Mucosa of gallbladder (tissue), 1 donor: ENCODE data around the gene GPC5. TPM values are rescaled to one million over a fixed set of nuclear protein-coding genes. Genes with fewer than 3 reads are reported as not detected.
"Not testable (repeated sequence)": the region's sequence is repeated elsewhere in the genome, so short reads cannot be mapped to it uniquely, and the experiment has no call there.

Experiments
- DNase-seq: peaks from one replicate; pipeline ENCODE4 v3.0.0-alpha.2; 2020; ENCODE audit warnings: low spot score
- total RNA-seq: library from RNA; stranded (reverse); gene quantifications from one replicate; pipeline ENCODE4 v1.2.1, GENCODE V29; 2021
- donor health status: DM: no; HTN: no; CAD: no.

The GPC5 gene
- total RNA-seq, 1 donor from 2014 or later = 2.2 TPM

DNA sequence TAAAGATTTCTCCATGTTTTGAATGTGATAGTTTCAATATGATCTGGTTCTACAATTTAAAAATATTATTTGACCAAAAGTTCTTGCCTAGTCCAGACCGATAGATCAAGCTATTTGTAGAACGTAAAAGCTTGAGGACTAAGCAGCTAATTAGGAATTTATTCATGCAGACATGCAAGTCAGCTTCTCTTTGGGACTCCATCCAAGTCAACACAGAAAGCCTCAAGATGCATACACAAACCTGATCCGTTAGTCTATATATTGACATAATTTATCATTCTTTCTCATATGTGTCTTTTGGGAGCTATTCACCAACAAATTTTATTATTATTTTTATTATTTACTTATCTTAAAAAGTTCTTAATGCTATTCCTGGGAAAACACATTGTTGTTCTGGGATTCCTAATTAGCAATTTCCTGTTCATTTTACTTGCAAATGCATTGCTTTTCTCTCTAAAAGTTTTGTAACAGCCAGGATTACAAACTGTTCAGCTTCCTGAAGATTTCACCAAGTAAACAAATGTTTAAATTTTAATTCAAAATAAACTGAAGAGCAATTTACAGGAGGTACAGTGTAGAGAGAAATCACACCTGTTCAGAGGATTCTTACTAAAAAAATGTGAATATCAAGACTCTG, 375.3 kb downstream of the GPC5 start:
- no peak for DNase-seq

DNA sequence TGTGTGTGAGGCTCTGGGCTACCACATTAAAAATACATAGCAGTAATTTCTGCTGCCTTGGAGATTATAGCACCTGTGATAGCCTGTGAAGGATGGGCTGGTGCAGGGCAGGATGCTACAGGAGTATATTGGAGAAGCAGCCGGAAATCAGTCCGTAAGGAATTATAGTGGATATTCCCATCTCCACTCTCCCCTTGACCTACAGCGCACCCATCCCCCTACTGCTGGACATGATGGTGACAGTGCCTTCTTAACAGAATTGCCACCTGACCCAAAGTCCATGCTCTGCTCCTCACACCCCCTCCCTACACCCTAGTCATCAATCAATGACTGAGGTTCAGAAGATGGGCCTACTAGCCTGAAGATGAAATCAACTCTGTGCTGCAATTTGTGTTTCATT, 376.0 kb downstream of the GPC5 start:
- DNase-seq = no peak

DNA sequence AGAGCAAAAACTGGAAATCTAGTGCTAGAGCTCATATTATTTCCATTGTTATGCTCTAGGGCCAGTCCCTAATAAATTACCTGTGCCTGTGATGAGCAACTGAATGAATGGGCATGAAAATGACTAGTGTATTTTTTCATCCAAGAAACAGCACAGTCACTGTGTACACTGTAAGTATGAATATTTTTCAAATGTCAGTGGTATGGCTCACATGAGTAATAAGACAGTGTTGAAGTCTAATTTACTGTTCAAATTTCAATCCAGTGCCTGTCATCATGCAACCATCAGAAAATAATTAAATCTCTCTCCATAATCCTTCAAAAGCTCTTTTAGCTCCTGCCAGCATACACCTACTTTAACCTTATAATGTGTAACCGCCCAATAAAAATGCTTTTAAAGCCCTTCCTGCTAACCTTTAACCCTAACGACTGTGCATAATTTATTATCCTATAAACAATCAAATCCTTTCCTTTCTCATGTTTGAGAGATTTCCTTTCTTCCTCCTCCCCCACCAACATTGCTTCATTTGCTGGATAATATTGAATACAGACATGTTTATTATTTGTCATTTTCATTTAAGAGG, 378.3 kb downstream of the GPC5 start:
- DNase-seq = no peak

DNA sequence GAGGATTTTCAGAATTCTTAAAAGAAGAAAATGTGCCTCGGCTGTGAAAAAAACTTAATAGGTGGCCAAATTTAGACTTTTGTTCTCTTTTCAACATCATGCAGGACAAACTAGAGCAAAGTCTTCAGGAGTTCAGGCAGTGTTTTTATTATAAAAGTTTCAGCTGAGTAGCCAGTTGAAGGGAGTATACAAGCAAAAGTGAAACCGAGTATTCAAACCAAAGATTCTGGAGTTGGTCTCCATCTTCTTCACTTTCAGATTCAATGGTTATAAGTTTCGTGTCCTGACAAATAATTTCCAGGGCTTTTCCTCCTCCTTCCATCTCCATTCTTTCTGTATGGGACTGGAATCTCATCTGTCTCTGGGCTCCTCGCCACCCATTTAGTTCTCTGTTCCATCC, 379.7 kb downstream of the GPC5 start:
- DNase-seq = no peak

DNA sequence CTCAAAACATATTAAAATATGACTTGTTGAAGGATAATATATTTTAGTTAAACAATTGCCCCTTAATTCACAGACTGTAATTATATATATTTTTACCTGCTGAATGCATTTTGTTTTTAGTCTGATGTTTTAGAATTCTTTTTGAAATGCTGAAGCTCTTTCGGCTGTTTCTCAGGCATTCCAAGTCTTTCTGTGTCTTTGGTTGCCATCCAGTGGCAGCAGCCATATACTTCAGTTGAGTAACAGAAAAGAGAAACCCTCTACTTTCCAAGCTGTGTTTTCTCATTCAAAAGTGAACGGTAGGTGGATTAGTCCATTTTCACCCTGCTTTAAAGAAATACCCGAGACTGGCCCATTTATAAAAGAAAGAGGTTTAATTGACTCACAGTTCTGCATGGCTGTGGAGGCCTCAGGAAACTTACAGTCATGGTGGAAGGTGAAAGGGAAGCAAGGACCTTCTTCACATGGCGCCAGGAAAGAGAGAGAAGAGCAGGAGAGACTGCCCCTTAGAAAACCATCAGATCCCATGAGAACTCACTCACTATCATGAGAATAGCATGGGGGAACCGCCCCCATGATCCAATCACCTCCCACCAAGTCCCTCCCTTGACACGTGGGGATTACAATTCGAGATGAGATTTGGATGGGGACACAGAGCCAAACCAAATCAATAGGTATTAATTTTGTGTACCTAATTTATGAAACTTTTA, 383.7 kb downstream of the GPC5 start:
- DNase-seq = not testable (repeated sequence)

DNA sequence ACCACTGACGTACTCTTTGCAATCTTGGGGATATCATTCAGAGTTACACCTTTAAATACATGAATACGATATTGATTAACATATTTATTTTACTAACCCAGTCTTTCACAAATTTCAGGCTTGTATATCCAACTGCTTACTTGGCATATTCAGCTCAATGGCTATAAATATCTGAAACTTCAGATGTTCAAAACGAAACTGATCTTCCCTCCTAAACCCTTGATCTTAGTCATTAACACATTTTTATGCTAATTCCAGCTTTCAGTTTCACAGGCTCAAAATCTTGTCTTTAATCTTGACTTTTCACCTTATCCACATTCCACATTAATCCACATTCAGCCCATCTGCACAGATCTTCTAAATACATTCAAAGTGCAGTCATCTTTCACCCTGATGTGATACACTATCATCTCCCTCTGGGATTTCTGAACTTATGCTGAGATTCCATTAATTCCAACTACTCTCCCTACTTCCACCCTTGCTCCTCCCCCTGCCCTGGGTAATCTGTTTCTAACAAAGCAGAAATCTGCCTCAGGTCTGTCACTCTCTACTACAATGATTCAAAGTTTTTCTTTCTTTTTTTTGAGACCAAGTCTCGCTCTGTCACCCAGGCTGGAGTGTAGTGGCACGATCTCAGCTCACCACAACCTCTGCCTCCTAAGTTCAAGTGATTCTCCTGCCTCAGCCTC, 387.2 kb downstream of the GPC5 start:
- DNase-seq = no peak

DNA sequence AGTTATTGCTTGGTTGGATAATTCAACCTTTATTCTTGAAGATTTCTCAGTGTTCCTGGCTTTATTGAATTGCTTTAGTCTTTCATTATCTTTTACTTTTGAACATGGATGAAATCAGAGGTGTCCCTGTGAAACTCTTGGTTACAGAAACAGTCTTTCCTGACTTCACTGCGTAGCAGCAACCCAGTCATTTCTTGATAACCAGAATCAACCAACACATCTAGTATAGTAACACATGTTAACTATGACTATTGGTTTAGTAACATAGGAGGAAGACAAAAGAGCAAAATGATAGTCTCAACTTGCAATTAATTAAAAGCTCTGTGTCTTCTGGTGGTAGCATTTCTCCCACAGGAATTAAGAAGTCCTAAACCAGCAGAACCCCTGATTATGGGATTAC, 393.6 kb downstream of the GPC5 start:
- no peak for DNase-seq

DNA sequence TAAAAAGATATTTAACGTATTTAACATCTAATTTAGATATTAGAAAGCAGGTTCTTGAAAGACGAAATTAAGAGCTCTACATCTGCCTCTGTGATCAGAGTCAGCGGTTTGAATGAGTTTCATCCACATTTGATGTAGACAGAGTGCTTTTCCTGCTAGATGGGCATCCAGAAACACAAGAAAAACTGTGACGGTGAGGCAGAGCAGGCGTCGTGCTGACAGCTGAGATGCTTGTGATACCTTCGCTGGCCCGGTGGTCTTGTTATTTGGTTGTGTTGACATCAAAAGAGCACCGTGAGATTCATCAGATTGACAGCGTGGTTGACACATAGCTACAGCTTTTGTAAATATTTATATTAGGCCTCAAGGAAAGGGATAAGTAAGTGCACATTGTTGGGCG, 399.1 kb downstream of the GPC5 start:
- no peak for DNase-seq

DNA sequence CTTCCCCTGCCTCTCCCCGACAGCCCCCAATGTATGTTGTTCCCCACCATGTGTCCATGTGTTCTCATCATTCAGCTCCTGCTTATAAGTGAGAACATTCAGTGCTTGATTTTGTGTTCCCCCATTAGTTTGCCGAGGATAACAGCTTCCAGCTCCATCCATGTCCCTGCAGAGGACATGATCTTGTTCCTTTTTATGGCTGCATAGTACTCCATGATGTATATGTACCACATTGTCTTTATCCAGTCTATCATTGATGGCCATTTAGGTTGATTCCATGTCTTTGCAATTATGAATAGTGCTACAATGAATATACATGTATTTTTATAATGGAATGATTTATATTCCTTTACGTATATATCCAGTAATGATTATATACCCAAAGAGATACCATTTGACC, 399.9 kb downstream of the GPC5 start:
- not testable (repeated sequence) for DNase-seq

DNA sequence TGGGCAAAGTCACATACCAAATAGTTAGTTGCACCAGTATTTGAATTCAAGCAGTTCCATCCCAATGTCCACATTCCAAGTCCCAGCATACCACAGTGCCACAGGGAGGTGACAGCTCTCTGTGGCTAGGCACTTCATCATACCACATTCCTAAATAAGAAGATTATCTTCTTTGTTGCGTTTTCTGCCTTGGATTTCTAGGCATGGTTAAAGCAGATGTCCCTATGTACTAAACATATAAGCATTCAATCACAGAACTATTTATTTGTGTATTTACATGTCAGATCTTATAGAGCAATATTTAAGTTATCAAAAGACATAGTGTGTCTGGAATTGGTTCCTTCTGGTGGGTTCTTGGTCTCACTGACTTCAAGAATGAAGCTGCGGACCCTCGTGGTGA, 403.4 kb downstream of the GPC5 start:
- not testable (repeated sequence) for DNase-seq

DNA sequence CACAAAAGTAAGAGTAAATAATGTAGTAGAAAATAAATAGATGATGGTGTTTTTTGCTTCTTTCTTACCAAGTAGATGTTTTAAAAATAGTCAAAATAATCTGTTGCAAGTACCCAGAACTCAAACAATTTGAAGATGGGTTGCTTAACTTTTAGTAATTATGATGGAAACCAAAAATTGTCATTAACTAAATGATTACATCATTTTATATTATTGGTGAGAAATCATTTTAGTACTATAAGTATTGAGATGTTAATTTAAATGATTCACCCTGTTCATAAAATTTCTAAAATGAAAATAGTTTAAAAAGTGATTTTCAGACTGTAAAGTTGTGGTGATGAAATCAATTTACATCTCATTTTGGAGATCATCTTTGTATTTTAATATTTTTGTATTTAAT, 404.5 kb downstream of the GPC5 start:
- DNase-seq = no peak

DNA sequence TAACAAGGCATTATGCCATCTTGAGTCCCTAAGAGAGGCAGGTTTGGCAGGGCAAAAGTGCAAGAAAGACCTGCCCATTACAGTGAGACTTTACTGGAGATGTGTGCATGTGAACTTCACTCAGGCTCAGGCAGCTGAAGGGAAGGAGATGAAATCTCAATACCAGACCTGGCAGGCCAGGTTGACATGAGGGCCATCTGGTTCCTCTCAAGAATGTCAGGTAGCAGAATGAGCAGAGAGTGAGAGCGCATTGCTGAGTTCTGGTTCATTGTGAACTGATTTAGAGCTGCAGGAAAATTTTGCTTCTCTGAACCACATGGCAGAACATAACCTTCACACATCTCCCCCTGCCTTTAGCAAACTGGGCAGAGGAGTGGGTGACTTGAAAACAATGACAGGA, 406.3 kb downstream of the GPC5 start:
- no peak for DNase-seq

DNA sequence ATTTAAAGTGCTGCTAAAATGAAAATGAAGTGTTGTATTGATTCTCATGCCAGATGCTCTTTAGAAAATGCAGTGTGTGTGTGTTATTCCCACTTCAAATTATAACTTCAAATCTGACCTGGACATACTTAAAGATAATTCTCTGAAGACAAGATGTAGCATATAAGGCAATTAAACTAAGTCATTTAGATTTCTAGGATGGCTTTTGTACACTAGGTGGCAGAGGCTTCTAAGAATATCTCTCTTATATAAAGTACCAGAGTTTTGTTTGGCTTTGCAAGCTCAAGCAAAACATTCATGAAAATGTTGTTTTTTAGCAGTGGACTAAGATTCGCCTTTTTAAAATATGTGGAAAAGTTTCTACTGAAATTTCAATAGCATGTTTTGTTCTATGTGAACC, 407.2 kb downstream of the GPC5 start:
- DNase-seq = no peak

DNA sequence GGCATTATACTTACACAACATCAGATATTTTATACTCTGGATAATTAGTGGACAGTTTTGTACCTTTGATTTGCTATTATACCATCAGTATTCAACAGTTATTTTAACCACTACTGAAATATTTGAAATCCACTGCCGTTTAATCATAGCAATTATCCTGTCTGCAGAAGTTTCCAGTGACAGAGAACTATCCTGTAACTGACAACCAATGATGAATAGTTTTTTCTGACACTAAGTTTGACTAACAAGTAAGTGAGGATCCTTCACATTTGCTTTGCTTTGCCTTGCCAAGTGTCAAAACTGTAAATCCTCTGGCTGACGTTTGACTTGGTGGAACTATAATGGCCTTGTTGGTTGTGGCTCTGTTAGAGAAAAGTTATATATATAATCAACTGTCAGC, 410.7 kb downstream of the GPC5 start:
- no peak for DNase-seq

DNA sequence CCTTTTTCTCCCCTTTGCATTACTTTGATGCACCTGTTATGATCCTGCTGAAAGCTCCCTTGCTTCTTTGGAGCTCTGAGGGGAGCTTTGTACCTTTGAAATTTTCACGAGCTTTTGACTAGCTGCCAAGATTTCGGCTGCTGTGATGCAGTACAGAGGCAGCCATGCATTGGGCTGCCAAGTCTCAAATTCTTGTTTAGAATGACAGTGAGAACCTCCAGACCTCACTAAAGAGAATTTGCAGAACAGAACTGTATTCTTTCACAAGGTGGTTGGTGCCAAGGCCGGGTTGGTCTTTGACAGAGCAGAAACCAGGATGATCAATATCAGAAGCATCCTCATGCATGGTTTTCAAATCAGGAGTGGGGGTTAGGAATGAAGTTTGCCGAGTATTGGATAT, 414.8 kb downstream of the GPC5 start:
- peak; percentile 12 for DNase-seq

DNA sequence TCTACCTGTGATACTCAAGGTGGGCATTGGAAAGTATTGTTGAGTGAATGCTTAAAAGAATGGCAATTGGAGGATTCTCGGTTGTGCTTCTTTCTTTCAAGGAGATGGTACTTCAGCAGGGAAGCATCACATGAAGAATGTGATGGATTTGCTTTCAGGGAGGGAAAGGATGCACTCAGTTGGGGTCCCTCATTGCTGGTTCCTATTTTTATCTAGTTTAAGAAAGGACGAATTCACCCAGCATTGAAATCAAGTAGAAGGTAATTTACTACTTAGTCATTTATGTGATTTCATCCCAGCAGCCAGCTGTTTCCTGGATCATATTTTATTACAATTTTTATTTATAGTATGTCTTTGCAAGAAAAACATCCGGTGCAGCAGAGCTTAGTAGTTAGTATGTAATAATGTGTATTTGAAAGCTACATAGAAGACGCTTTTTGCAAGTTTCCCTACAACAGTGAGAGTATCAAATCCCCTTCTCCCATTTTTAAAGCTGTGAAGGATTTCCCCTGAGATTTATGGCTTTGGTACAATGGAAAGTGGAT, 417.9 kb downstream of the GPC5 start:
- no peak for DNase-seq

DNA sequence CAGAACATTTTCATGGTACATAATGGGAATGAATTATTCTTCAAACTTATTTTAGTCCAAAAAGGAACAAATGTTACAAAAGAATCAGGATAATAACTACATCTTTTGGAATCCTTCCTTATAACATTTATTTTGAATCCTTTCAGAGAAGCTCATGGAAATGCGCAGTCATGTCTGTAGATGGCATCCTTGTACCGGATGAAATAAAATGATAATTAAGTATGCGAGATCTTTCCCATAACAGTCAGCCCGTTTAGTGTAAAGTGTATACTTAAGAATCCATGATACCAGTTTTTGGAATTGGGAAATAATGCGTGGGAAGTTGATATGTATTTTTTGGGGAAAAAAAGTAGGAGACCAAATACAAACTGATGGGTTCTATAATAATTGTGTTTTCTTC, 418.8 kb downstream of the GPC5 start:
- DNase-seq = no peak

DNA sequence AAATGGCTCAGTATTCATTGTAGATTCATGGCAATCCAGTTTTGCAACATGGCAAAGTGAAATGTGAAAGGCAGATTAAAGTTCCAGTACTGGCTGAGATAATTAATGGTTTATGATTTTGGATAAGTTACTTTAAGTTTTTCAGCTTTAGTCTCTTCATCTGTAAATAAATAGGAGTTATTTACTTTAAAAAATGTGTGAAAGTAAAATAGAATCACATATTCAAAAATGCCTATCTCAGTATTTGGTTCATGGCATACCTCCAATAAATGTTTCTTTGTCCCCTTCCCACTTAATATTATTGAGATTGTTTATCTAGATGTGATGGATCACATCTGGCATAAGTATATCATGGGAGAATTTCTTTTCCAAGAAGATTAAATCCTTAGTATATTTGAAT, 426.0 kb downstream of the GPC5 start:
- no peak for DNase-seq

DNA sequence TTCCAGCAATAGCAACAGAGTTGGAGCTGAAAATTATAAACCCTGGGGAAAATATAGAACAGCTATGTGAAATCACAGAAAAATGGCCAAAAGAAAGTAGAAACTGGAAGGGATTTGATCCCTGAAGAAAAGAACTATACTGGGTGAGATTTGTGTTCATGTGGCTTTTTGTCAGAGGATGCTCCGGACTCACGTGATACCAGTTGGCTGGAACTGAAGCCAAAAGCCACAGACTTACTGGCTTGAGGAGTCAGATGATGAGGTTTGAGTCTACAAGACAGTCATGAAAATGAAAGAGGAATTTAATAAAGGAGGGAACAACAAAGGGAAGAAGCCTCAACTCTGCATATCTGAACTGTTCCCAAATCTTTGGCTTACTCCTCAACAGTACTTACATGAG, 427.1 kb downstream of the GPC5 start:
- no peak for DNase-seq

DNA sequence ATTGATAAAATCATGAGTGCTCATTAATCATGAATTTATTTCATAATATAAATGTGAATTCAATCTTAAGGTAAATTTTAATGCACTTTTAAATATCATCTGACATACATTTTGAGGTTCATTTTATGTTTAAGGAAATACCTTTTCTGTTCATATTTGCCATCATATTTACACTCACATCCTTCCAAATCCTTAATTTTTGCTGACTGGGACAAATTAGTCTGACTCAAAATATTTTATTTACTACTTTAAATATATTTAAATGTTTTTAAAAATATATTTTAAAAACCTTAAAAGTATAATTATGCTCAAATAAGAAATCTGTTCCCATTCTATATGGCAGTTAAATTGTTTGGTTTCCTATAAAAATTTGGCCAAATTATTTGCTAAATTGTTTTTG, 438.1 kb downstream of the GPC5 start:
- no peak for DNase-seq

DNA sequence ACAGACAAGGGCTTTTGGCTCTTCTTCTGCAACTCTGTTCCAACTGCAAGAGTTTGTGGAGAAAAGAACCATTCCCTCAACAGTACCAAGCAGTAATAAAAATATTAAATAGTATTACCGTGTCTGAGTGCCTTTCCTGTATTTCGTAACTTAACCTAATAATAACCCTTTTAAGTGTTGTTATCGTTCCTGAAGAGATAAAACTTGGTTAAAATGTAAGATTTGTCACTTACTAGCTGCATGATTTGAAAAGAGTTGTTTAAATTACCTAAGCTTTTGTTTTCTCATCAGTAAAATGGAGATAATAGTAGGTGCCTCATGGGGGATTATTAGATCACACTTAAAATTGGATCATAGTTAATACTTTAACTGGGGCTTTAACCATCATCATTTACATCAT, 447.2 kb downstream of the GPC5 start:
- DNase-seq = no peak

DNA sequence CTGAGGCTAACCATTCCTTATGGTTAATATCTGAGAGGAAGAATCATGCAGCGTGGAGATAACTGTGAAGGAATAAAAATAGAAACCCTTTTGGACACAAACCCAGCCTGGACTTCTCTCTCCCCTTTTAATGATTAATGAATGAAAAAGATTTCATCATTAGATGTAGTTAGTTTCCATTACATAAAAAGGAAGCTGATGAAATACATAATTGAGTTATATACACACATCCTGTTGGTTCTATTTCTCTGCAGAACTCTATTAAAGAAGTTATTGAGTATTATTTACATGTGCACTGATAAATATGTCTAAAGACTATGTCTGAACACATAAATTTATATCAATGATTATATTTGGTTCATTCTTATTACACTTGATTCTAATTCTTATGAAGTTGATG, 465.3 kb downstream of the GPC5 start:
- no peak for DNase-seq

DNA sequence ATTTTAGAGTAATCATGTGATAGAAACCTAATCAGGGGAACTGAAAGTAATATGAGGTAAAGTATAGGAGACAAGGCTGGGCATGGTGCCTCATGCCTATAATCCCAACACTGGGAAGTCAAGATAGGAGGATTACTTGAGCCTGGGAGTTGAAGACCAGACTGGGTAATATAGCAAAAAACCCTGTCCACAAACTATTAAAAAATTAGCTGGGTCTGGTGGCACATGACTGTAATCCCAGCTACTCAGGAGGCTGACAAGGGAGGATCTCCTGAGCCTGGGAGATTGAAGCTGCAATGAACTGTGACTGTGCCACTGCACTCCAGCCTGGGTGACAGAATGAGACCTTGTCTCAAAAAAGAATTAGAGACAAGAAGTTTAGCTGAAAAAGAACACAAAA, 469.9 kb downstream of the GPC5 start:
- no peak for DNase-seq
